OCI-LY7 (cell line): ENCODE data around the gene DCLK1. TPM values are rescaled to one million over a fixed set of nuclear protein-coding genes. Genes with fewer than 3 reads are reported as not detected.

ENCODE experiments used
- BruUV-seq: library from RNA; stranded (reverse); fragments of 400-500 nt; replicated peaks from 2 replicates; lab custom pipeline; 2021; lab: Mats Ljungman, UMichigan
- CTCF ChIA-PET: fragments of 300-600 bp; sonication (Branson Sonifier 250); formaldehyde crosslinking; loops from one replicate; lab custom pipeline; 2022; ENCODE audit warnings: antibody characterized with exemption; ENCODE audit not compliant: unreplicated experiment; lab: Charles Lee
- POLR2A ChIA-PET: fragments of 300-600 bp; sonication (Branson Sonifier 250); formaldehyde crosslinking; loops from one replicate; lab custom pipeline; 2022; ENCODE audit warnings: antibody characterized with exemption; lab: Charles Lee
- DNase-seq: peaks from one replicate; pipeline ENCODE4 v3.0.0-alpha.2; 2015; ENCODE audit warnings: low spot score
- H2AFZ ChIP-seq: fragments of 200-600 bp; sonication (generic), shearing (Covaris generic); 2 replicates; pipeline ENCODE4 v1.6.1; 2014; ENCODE audit warnings: mild to moderate bottlenecking, antibody characterized with exemption, low read length, moderate library complexity
- H3K27ac ChIP-seq: fragments of 200-600 bp; sonication (generic); 2 replicates; pipeline ENCODE4 v1.5.1; 2014; ENCODE audit warnings: mixed run types, low read depth, mild to moderate bottlenecking, moderate library complexity, low read length, inconsistent platforms; ENCODE audit not compliant: poor library complexity, severe bottlenecking
- H3K36me3 ChIP-seq: fragments of 200-600 bp; sonication (generic); 2 replicates; pipeline ENCODE4 v1.6.1; 2014; ENCODE audit warnings: mild to moderate bottlenecking, antibody characterized with exemption, low read length, moderate library complexity, mixed read lengths; ENCODE audit not compliant: insufficient read depth
- H3K4me1 ChIP-seq: fragments of 200-600 bp; sonication (generic); 2 replicates; pipeline ENCODE4 v1.5.1; 2014; ENCODE audit warnings: mild to moderate bottlenecking, low read length; ENCODE audit not compliant: insufficient read depth, poor library complexity, severe bottlenecking
- H3K4me2 ChIP-seq: fragments of 200-600 bp; sonication (generic); 2 replicates; pipeline ENCODE4 v1.6.1; 2014; ENCODE audit warnings: mild to moderate bottlenecking, low read length
- H3K4me3 ChIP-seq: fragments of 200-600 bp; sonication (generic); 2 replicates; pipeline ENCODE4 v1.5.1; 2014; ENCODE audit warnings: mild to moderate bottlenecking, low read depth, low read length; ENCODE audit not compliant: poor library complexity, severe bottlenecking
- H3K79me2 ChIP-seq: fragments of 200-600 bp; sonication (generic); 2 replicates; pipeline ENCODE4 v1.6.1; 2016; ENCODE audit warnings: low read depth, mild to moderate bottlenecking, low read length, moderate library complexity, mixed read lengths; ENCODE audit not compliant: insufficient read depth
- H3K9me2 ChIP-seq: fragments of 200-600 bp; sonication (generic); 2 replicates; pipeline ENCODE4 v1.6.1; 2016; ENCODE audit warnings: mild to moderate bottlenecking, low read length, mixed read lengths; ENCODE audit not compliant: insufficient read depth
- H3K9me3 ChIP-seq: fragments of 200-600 bp; sonication (generic); 2 replicates; pipeline ENCODE4 v1.6.1; 2014; ENCODE audit warnings: mild to moderate bottlenecking, mixed run types, low read length, mixed read lengths
- H4K20me1 ChIP-seq: fragments of 200-600 bp; sonication (generic); 2 replicates; pipeline ENCODE4 v1.6.1; 2014; ENCODE audit warnings: mild to moderate bottlenecking, antibody characterized with exemption, low read length, moderate library complexity, mixed read lengths; ENCODE audit not compliant: insufficient read depth
- CTCF ChIP-seq: fragments of 200-600 bp; sonication (generic); conservative IDR thresholded peaks from 2 replicates; pipeline ENCODE4 v1.5.1; 2014; ENCODE audit warnings: mild to moderate bottlenecking, antibody characterized with exemption, low read length, moderate library complexity, mixed read lengths
- EZH2phosphoT487 ChIP-seq: fragments of 200-600 bp; sonication (generic); IDR thresholded peaks from 2 replicates; pipeline ENCODE4 v1.6.1; 2018; ENCODE audit warnings: low read depth, borderline replicate concordance, mild to moderate bottlenecking, mixed run types, antibody characterized with exemption, low read length, moderate library complexity, mixed read lengths
- intact Hi-C: fragments of 100-400 bp; cut with micrococcal nuclease; formaldehyde crosslinking; loops from one replicate; pipeline ENCODE4 v1.10.0; 2022; ENCODE audit not compliant: unreplicated experiment
- total RNA-seq, 2 experiments: library from RNA; depleted of rRNA in 1 of 2; stranded (reverse); fragments of >200 nt in 1 of 2; shearing (Covaris generic) in 1 of 2; gene quantifications; 2 replicates each; pipeline ENCODE4 v1.2.3, GENCODE V29; 2014 to 2022

DCLK1 gene
- total RNA-seq, 2 experiments from 2014 or later = not detected

- POLR2A ChIA-PET = no interaction called here
- H4K20me1 ChIP-seq = no peaks in the 10 kb centered on the region
- H3K9me2 ChIP-seq = no peaks in the 10 kb centered on the region
- intact Hi-C loops = no loop called here
- no TSS peak for BruUV-seq
- TF ChIP-seq EZH2phosphoT487 = no peak
- H3K79me2 ChIP-seq = no peaks in the 10 kb centered on the region
- H3K4me3 ChIP-seq = no peak overlapping the region
- no peak overlapping the region for H2AFZ ChIP-seq
- no peaks in the 10 kb centered on the region for H3K36me3 ChIP-seq
- H3K9me3 ChIP-seq = no peaks in the 10 kb centered on the region
- no peaks in the 10 kb centered on the region for H3K4me1 ChIP-seq
- no peak overlapping the region for H3K27ac ChIP-seq
- no peak overlapping the region for H3K4me2 ChIP-seq
- DNase-seq = no peak
- CTCF ChIA-PET = no interaction called here
Measured at GRCh38 chr13:35850569-35850968, 280.6 kb downstream of the DCLK1 start.

- H2AFZ ChIP-seq = no peak overlapping the region
- no peaks in the 10 kb centered on the region for H4K20me1 ChIP-seq
- no peaks in the 10 kb centered on the region for H3K36me3 ChIP-seq
- ChIA-PET POLR2A (no interaction called here), CTCF (no interaction called here)
- H3K4me3 ChIP-seq = no peak overlapping the region
- no peaks in the 10 kb centered on the region for H3K4me1 ChIP-seq
- TF ChIP-seq CTCF (no peak), EZH2phosphoT487 (no peak)
- BruUV-seq = no TSS peak
- H3K27ac ChIP-seq = no peak overlapping the region
- H3K4me2 ChIP-seq = no peak overlapping the region
- H3K9me3 ChIP-seq = no peaks in the 10 kb centered on the region
- DNase-seq = no peak
- no peaks in the 10 kb centered on the region for H3K79me2 ChIP-seq
- H3K9me2 ChIP-seq = no peaks in the 10 kb centered on the region
- intact Hi-C loops = no loop called here
Measured at GRCh38 chr13:35849256-35849644, 281.9 kb downstream of the DCLK1 start.

- no peaks in the 10 kb centered on the region for H3K36me3 ChIP-seq
- H3K79me2 ChIP-seq = no peaks in the 10 kb centered on the region
- H4K20me1 ChIP-seq = no peaks in the 10 kb centered on the region
- BruUV-seq = no TSS peak
- DNase-seq = no peak
- H3K4me3 ChIP-seq = no peak overlapping the region
- H3K9me2 ChIP-seq = no peaks in the 10 kb centered on the region
- no peaks in the 10 kb centered on the region for H3K9me3 ChIP-seq
- no peak overlapping the region for H3K4me2 ChIP-seq
- no peak overlapping the region for H3K27ac ChIP-seq
- ChIA-PET POLR2A (no interaction called here), CTCF (no interaction called here)
- H2AFZ ChIP-seq = no peak overlapping the region
- H3K4me1 ChIP-seq = no peaks in the 10 kb centered on the region
- TF ChIP-seq EZH2phosphoT487 (no peak), CTCF (no peak)
- intact Hi-C loops = no loop called here
Measured at GRCh38 chr13:35848336-35849255, 282.6 kb downstream of the DCLK1 start.
